HCT116 (cell line): ENCODE data around the gene CFAP57.

Experiments
- CTCF ChIP-seq, 3 experiments: fragments of 200-600 bp in 1 of 3; sonication (generic) in 1 of 3; IDR thresholded peaks in 2 of 3; conservative IDR thresholded peaks in 1 of 3; 2 replicates each; pipeline ENCODE4 v1.5.1; 2012 to 2017; ENCODE audit warnings: low read depth in 2 of 3, low read length in 2 of 3, antibody characterized with exemption in 1 of 3, borderline replicate concordance in 1 of 3, control low read depth in 1 of 3, mild to moderate bottlenecking in 1 of 3, mixed read lengths in 1 of 3, mixed run types in 1 of 3, moderate library complexity in 1 of 3; ENCODE audit not compliant: insufficient read depth in 1 of 3
- EGR1 ChIP-seq: IDR thresholded peaks from 2 replicates; pipeline ENCODE4 v1.6.1; 2012; ENCODE audit warnings: low read depth
- FOSL1 ChIP-seq: IDR thresholded peaks from 2 replicates; pipeline ENCODE4 v1.6.1; 2012; ENCODE audit warnings: low read depth
- POLR2A ChIP-seq: IDR thresholded peaks from 2 replicates; pipeline ENCODE4 v1.7.0; 2011; ENCODE audit warnings: borderline replicate concordance; ENCODE audit not compliant: insufficient read depth, insufficient read length; ENCODE audit errors: extremely low read depth
- POLR2AphosphoS5 ChIP-seq: IDR thresholded peaks from 2 replicates; pipeline ENCODE4 v1.6.1; 2011; ENCODE audit warnings: mild to moderate bottlenecking, low read depth, low read length, moderate library complexity
- REST ChIP-seq: IDR thresholded peaks from 2 replicates; pipeline ENCODE4 v1.6.1; 2012; ENCODE audit warnings: low read depth
- SP1 ChIP-seq: IDR thresholded peaks from 2 replicates; pipeline ENCODE4 v1.6.1; 2012; ENCODE audit warnings: low read depth

- TF ChIP-seq CTCF (IDR thresholded peaks at IDR 0.05 in 2 of 3, conservative IDR thresholded peaks at IDR 0.05 in 1 of 3; ENCODE audit: borderline replicate concordance in 1 of 3, insufficient read depth in 1 of 3, low read depth in 2 of 3, low read length in 2 of 3): no peak
- TF ChIP-seq SP1: no peak
- TF ChIP-seq REST: no peak
- TF ChIP-seq EGR1: no peak
- TF ChIP-seq POLR2A: no peak
- no peak for TF ChIP-seq POLR2AphosphoS5
- TF ChIP-seq FOSL1: no peak
Observed at GRCh38 chr1:43286533-43286932, 114.4 kb downstream of the CFAP57 start.
